Ectodermal cell (in vitro differentiated cells): ENCODE results near the gene GOLGA3. TPM values are rescaled to one million over a fixed set of nuclear protein-coding genes. Genes with fewer than 3 reads are reported as not detected.
"Not testable (repeated sequence)": the region's sequence is repeated elsewhere in the genome, so short reads cannot be mapped to it uniquely, and the experiment has no call there.

Experiments used
- H3K27ac ChIP-seq: 2 replicates; pipeline ENCODE4 v1.7.0; 2013; ENCODE audit warnings: mild to moderate bottlenecking, low read depth, low read length; ENCODE audit not compliant: insufficient read depth, poor library complexity, severe bottlenecking
- H3K27me3 ChIP-seq: 2 replicates; pipeline ENCODE4 v1.7.0; 2013; ENCODE audit warnings: mild to moderate bottlenecking, low read length; ENCODE audit not compliant: insufficient read depth, control insufficient read depth, poor library complexity, severe bottlenecking
- H3K36me3 ChIP-seq: one replicate; pipeline ENCODE4 v1.7.0; 2013; ENCODE audit warnings: low read length; ENCODE audit not compliant: control insufficient read depth, insufficient read depth
- H3K4me1 ChIP-seq: one replicate; pipeline ENCODE4 v1.7.0; 2013; ENCODE audit warnings: low read length; ENCODE audit not compliant: control insufficient read depth, insufficient read depth
- H3K4me3 ChIP-seq: 2 replicates; pipeline ENCODE4 v1.7.0; 2013; ENCODE audit warnings: low read depth, low read length, control low read depth; ENCODE audit not compliant: insufficient read depth
- H3K9me3 ChIP-seq: 2 replicates; pipeline ENCODE4 v1.7.0; 2013; ENCODE audit warnings: mild to moderate bottlenecking, low read length, moderate library complexity; ENCODE audit not compliant: control insufficient read depth
- WGBS, 2 experiments: methylation state at CpG; one replicate each; pipeline ENCODE4 v1.1.7; 2013; ENCODE audit warnings: missing lambda C conversion rate in 2 of 2; 5-methylcytosine and 5-hydroxymethylcytosine counted together
- polyA plus RNA-seq, 4 experiments: library from polyadenylated mRNA; stranded (reverse); fragments of 50-300 nt; gene quantifications; one replicate each; pipeline ENCODE4 v1.2.3, GENCODE V29; 2013

GOLGA3 gene, protein sequence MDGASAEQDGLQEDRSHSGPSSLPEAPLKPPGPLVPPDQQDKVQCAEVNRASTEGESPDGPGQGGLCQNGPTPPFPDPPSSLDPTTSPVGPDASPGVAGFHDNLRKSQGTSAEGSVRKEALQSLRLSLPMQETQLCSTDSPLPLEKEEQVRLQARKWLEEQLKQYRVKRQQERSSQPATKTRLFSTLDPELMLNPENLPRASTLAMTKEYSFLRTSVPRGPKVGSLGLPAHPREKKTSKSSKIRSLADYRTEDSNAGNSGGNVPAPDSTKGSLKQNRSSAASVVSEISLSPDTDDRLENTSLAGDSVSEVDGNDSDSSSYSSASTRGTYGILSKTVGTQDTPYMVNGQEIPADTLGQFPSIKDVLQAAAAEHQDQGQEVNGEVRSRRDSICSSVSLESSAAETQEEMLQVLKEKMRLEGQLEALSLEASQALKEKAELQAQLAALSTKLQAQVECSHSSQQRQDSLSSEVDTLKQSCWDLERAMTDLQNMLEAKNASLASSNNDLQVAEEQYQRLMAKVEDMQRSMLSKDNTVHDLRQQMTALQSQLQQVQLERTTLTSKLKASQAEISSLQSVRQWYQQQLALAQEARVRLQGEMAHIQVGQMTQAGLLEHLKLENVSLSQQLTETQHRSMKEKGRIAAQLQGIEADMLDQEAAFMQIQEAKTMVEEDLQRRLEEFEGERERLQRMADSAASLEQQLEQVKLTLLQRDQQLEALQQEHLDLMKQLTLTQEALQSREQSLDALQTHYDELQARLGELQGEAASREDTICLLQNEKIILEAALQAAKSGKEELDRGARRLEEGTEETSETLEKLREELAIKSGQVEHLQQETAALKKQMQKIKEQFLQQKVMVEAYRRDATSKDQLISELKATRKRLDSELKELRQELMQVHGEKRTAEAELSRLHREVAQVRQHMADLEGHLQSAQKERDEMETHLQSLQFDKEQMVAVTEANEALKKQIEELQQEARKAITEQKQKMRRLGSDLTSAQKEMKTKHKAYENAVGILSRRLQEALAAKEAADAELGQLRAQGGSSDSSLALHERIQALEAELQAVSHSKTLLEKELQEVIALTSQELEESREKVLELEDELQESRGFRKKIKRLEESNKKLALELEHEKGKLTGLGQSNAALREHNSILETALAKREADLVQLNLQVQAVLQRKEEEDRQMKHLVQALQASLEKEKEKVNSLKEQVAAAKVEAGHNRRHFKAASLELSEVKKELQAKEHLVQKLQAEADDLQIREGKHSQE (N-terminal part only)
- 17.3 TPM for polyA plus RNA-seq (2013, experiment 1 of 4)
- 20.6 TPM for polyA plus RNA-seq (2013, experiment 2 of 4)
- 11.2 TPM for polyA plus RNA-seq (2013, experiment 3 of 4)
- polyA plus RNA-seq (2013, experiment 4 of 4) = 12.6 TPM

DNA sequence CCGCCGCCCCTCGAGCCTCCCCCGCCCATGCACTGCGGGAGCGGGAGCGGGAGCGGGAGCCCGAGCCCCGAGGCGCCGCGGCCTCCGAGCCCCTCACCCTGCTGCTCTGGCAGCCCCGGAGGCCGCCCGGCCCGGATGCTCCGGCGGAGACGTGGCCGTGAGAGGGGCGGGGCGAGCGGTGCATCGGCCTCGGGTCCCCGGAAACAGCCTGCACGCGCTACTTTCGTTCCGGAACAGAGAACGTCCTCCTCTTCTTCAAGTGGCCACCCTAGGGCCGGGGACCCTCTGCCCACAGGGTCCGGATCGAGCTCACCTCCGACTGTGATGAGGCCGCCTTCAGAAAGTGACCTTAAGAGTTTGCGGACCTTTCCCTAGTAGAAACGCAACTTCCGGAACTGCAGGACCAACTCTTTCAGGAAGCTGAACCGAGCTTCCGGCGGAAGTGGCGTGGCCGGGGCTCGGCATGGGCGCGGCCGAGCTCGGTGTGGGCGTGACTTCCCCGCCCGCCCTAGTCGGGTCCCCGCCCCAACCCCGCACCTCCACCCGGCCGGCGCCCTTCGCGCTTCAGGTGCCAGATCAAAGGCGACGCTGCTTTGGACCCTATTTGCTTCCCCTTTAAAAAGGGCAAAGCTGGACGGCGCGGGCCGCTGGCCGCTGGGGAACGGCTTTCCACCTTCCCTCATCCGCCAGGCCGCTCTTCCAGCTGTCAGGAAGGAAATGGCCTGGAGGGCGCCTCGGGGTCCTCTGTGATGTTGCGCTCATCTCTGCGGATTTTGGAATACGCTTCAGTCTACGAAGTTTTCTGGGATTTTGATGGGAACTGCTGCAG is at the start of gene GOLGA3:
Gene GOLGA3 (minus strand): TSS at position 164 of the 829 bp plus-strand sequence. CDS start 6,741 bp downstream, outside the sequence.
- 7 to 8% methylated on average over 78 of the region's 78 CpGs for WGBS, 2 experiments
- H3K27ac ChIP-seq = peak within 1 kb of the TSS; percentile 94
- peak within 1 kb of the TSS; percentile 74 for H3K4me3 ChIP-seq
- H3K27me3 ChIP-seq = no peaks in the 10 kb centered on the region
- H3K9me3 ChIP-seq = no peaks in the 10 kb centered on the region
- H3K4me1 ChIP-seq = peaks cover 5% of the 10 kb centered on the region
- H3K36me3 ChIP-seq = no peaks in the 10 kb centered on the region

DNA sequence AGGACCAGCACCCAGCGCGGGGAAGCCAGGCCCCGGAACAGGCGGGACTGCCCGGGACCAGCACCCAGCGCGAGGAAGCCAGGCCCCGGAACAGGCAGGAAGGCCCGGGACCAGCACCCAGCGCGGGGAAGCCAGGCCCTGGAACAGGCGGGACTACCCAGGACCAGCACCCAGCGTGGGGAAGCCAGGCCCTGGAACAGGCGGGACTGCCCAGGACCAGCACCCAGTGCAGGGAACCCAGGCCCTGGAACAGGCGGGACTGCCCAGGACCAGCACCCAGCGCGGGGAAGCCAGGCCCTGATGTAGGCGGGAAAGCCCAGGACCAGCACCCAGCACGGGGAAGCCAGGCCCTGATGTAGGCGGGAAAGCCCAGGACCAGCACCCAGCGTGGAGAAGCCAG is 46.0 kb upstream of the GOLGA3 start:
- not testable (repeated sequence) for H3K4me3 ChIP-seq, H3K27me3 ChIP-seq, H3K9me3 ChIP-seq, H3K4me1 ChIP-seq, H3K27ac ChIP-seq
- 90 to 93% methylated on average over 21 of the region's 21 CpGs for WGBS, 2 experiments
- peaks cover 20% of the 10 kb centered on the region for H3K36me3 ChIP-seq

DNA sequence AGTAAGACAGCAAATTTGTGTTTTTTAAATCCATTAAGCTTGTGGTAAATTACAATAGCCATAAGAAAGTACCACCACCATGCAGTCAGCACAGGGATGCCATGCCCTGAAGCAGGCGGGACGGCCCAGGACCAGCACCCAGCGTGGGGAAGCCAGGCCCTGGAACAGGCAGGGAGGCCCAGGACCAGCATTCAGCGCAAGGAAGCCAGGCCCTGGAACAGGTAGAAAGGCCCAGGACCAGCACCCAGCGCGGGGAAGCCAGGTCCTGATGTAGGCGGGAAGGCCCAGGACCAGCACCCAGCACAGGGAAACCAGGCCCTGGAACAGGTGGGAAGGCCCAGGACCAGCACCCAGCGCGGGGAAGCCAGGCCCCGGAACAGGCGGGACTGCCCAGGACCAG is 45.5 kb upstream of the GOLGA3 start:
- Histone ChIP-seq H3K36me3 (peaks cover 24% of the 10 kb centered on the region), H3K27me3 (no peaks in the 10 kb centered on the region)

DNA sequence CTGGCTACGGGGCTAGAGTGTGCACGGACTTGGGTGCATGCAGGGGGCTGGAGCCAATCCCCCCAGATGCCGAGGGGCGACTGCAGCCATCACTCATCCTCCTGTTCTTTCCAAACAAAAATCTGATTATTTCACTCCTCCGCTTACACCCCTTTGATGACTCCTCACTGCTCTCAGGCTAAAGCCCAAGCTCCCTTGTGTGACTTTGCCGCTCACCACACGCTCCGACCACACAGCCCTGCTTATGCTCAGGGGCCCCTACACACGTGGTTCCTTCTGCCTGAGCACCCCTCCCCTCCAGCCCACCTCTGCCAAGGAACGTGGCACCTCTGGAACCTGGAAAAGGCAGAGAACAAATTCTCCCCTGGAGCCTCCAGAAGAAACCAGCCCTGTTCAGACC is 45.1 kb upstream of the GOLGA3 start:
- peaks cover 24% of the 10 kb centered on the region for H3K36me3 ChIP-seq
- H3K27me3 ChIP-seq = no peaks in the 10 kb centered on the region
- WGBS, 2 experiments = 95% methylated on average over 10 of the region's 10 CpGs
- H3K4me3 ChIP-seq = no peak overlapping the region
- H3K27ac ChIP-seq = no peak overlapping the region
- H3K4me1 ChIP-seq = no peaks in the 10 kb centered on the region
- H3K9me3 ChIP-seq = no peaks in the 10 kb centered on the region

More for the DNA sequence above, 45.5 kb upstream of the GOLGA3 start:
- H3K4me1 ChIP-seq = no peaks in the 10 kb centered on the region
- H3K27ac ChIP-seq = no peak overlapping the region
- H3K4me3 ChIP-seq = no peak overlapping the region
- 96% methylated on average over 11 of the region's 11 CpGs for WGBS, 2 experiments
- no peaks in the 10 kb centered on the region for H3K9me3 ChIP-seq

DNA sequence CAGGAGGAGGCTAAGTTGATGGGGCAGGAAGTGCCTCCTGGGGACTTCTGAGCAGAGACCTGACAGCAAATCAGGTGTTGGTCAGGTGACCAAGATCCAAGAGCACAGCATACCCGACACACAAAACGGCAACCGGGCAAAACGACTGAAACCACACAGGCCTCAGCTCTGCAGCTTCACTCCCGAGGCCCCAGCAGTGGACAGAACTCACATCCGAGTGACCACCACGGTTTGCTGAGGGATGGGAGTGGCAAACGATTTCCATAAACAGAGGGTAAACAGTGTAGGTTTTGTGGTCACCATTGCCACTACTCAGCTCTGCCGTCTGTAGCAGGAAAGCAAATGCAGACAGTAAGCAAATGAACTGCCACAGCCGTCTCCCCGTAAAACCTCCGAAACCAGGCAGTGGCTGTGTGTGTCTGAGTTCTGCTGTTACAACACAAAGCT is 44.3 kb upstream of the GOLGA3 start:
- 93% methylated on average over 12 of the region's 12 CpGs for WGBS, 2 experiments
- no peak overlapping the region for H3K4me3 ChIP-seq
- no peaks in the 10 kb centered on the region for H3K9me3 ChIP-seq
- peaks cover 24% of the 10 kb centered on the region for H3K36me3 ChIP-seq
- no peaks in the 10 kb centered on the region for H3K4me1 ChIP-seq
- no peak overlapping the region for H3K27ac ChIP-seq
- H3K27me3 ChIP-seq = no peaks in the 10 kb centered on the region

DNA sequence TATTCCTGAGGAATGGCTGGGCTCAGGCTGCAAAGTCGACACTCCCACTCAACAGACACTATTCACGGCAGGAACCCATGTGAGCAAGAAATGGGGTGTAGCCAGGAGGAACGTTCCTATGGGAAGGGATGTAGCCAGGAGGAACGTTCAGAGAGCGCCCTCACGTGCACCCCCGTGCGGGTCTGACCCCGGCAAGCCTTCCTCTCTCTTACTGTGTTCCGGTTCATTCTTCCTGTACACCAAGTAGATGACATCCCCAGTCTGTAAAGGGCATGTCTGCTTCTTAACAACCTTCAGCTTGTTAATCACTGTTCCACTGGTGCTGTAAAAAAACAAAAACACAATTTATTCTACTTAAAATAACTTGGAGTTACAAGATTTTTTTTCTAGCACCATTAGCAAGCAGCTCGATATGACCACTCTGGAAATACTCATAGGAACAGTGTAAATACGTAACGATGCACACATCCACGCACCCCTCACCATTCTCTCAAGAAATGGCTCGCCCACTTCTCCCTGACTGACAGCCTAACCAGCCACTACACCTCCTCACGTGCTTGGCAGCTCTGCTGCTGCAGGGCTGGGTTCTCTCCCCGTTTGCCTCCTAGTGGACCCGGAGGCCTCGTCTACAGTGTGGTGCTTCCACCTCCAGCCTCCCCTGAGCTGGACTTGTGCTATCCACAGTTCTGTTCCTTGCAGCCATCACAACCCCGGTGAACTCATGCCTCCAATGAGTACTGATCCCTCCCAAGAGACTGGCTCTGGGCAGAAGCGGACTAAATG is 43.6 kb upstream of the GOLGA3 start:
- Histone ChIP-seq H3K9me3 (no peaks in the 10 kb centered on the region), H3K27me3 (no peaks in the 10 kb centered on the region), H3K4me1 (no peaks in the 10 kb centered on the region), H3K4me3 (no peak overlapping the region), H3K27ac (no peak overlapping the region), H3K36me3 (peaks cover 24% of the 10 kb centered on the region)
- WGBS, 2 experiments = 92% methylated on average over 21 of the region's 21 CpGs

DNA sequence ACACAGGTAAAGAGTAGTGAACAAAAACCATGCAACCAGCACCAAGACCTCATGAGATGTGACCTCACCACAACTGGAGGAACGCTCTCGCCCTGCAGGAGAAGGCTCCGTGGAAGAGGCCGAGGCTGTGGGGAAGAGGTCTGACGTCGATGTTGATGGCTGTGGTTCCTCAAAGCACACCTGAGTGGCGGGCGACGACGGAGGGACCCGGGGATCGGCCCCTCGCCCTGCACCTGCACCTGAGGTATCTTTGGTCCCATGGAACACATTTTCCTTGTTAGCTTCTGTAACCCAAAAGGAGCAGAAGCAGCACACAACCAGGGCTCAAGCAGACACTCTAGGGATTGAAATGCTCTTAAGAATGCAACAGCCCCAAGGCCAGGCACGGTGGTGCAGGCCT is 40.9 kb upstream of the GOLGA3 start:
- WGBS, 2 experiments = 95 to 96% methylated on average over 14 of the region's 14 CpGs

DNA sequence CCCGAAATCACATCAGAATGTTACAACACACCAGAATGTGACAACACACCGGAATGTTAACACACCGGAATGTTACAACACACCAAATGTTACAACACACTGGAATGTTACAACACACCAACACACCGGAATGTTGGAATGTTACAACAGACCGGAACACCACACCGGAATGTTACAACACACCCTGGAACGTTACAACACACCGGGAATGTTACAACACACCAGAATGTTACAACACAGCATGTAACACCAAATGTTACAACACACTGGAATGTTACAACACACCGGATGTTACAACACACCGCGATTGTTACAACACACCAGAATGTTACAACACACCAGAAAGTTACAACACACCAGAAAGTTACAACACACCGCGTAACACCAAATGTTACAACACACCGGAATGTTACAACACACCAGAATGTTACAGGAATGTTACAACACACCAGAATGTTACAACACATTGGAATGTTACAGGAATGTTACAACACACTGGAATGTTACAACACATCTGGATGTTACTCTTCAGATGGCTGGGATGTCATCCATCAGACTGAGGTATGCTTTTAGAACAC is 37.7 kb upstream of the GOLGA3 start:
- no peaks in the 10 kb centered on the region for H3K27me3 ChIP-seq
- 95 to 97% methylated on average over 14 of the region's 14 CpGs for WGBS, 2 experiments
- no peak overlapping the region for H3K4me3 ChIP-seq
- H3K4me1 ChIP-seq = no peaks in the 10 kb centered on the region
- H3K27ac ChIP-seq = no peak overlapping the region
- no peaks in the 10 kb centered on the region for H3K9me3 ChIP-seq
- H3K36me3 ChIP-seq = peaks cover 14% of the 10 kb centered on the region

More for the DNA sequence above, 40.9 kb upstream of the GOLGA3 start:
- no peak overlapping the region for H3K27ac ChIP-seq
- H3K9me3 ChIP-seq = no peaks in the 10 kb centered on the region
- peaks cover 19% of the 10 kb centered on the region for H3K36me3 ChIP-seq
- H3K4me3 ChIP-seq = no peak overlapping the region
- H3K27me3 ChIP-seq = no peaks in the 10 kb centered on the region
- no peaks in the 10 kb centered on the region for H3K4me1 ChIP-seq
